Suppressor macrophage treated with lipopolysaccharide for 4 hours (primary cell): Measurements from ENCODE around the gene CACNA1B.

Experiments
- DNase-seq: peaks from one replicate; pipeline ENCODE4 v3.0.0-alpha.2; 2020

The CACNA1B gene

DNA sequence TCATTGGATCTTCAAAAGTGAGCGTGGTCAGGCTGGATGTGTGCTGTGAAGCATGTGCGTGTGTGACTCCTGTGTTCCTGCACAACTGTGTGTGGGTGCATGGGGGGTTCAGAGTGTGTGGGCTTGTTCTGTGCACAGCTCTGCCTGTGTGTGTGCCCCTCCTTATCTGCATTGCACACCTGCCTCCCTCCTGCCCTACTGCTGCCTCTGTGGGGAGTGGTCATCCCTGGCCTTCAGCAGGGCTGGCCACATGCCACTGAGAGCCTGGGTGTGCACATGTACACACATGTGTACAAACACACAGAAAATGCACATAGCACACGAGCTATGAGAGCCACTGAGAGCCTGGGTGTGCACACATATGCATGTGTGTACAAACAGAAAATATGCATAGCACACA, 92.1 kb downstream of the CACNA1B start:
- DNase-seq: no peak

DNA sequence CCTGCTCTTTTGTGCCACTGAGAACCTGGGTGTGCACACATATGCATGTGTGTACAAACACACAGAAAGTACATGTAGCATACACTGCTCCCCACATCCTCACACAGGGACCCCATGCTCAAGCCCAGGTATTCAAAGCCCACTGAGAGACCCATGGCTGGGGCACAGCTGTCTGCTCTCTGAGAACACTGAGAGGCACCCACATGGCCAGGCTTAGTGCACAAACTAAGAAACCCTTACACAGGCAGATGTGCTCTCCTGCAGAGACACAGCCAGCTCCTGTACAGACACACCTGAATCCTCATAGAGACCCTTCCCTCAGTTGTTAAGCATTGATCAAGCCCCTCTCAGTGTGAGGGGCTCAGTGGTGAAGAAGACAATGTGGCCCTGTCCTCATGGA, 92.5 kb downstream of the CACNA1B start:
- DNase-seq: no peak

DNA sequence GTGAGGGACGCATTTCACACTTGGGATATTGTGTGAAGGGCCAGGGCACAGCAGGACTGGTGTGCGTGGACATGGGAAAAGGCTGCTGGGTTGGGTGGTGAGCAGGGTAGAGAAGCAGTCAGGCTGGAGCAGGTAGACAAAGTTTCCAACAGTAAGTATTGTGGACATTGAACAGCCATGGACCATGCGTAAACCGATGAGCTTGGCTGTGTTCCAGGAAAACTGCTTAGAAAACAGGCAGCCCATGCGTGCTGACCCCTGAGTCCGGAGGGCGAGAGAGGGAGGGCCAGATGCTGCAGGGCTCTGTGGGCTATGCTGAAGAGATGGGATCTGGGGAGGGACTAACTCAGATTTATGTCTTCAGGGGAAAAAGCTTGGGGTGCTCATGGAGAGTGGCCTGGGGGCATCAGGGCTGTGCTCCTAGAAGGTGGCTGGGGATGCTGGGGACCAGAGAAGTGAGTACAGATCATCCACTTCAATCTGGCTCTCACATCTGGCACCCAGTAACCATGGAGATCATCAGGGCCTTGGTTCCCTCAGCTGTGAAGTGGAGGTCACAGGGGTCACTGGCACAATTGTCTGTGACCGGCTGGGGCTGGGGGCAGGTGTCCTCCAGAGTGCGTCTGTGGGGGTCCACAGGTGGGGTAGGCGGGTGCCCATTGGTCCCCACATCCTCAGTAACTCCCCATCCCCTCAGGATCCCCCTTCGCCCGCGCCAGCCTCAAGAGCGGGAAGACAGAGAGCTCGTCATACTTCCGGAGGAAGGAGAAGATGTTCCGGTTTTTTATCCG, 93.3 kb downstream of the CACNA1B start:
- DNase-seq: no peak

DNA sequence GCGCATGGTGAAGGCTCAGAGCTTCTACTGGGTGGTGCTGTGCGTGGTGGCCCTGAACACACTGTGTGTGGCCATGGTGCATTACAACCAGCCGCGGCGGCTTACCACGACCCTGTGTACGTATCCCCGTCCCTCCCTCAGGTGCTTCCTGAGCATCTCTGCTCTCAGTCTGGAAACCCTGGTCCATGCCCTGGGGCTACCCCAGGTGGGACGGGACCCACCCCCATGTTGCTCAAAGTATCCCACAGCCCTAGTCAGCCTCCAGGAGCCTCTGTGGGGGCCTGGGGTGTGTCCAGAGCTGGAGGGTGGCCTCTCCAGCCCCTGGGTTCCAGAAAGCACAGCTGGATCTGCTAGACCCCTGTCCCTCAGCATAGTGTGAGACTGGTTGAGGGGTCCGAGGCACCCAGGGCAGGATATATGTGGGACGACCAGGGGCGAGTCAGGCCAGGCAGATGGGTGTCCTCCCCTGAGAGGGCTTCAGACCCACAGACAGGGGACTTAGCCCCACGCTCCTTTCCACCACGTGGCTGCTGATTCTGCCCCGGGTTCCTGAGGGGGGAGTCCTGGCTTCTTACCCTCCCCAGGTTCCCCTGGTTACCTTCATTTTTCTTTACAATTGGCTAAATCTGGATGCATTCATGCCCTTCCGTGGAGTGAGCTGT, 94.0 kb downstream of the CACNA1B start:
- DNase-seq: no peak

DNA sequence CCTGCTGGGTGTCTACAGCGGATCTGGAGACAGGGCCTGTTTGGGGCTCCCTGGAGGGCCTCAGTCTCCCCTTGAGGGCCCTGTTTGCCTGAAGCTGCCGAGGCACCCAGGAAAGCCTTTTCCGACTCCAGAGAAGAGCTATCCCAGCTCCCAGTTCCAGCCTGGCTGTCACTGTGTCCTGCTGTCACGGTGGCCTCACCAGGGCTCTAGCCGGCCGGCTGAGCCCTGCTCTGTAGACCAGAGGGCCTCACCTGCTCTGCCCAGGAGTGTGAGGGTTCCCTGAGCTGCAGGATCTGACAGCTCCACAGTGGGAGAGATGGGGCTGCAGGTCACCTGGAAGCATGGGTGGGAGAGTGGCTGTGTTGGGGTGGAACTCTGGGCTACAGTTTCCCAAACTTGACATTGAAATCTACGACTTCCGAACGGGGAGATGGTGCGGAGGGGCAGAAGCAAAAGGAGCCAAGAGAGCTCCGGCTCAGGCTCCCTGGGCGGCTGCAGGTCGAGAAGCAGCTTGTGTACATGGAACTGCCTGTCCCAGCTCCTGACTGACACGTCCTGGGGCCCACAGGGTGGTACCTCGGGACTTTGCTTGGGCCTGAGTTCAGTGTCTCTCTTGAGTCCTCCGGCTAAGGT, 94.9 kb downstream of the CACNA1B start:
- DNase-seq: no peak

DNA sequence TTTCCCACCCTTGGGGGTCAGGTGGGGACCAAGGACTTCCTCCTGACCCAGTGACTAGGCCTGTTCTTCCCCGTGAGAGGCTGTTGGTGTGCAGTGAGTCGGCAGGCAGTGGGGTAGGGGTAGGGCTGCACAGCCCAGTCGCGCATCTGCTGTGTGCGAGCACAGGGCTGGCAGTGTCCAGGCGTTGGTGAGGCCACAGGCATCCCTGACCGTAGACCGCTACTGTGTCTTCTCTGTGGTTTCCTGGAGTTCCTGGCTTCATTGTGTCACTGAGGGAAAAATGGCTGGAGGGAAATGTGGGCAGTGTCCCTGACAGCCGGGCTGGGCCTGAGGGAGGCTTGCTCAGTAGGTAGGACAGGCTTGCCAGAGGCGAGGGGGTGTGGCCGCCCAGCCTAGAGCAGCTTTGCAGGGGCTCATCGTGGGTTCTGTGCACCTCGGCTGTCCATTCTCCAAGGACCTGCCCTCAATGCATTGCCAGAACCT, 95.4 kb downstream of the CACNA1B start:
- DNase-seq: no peak

DNA sequence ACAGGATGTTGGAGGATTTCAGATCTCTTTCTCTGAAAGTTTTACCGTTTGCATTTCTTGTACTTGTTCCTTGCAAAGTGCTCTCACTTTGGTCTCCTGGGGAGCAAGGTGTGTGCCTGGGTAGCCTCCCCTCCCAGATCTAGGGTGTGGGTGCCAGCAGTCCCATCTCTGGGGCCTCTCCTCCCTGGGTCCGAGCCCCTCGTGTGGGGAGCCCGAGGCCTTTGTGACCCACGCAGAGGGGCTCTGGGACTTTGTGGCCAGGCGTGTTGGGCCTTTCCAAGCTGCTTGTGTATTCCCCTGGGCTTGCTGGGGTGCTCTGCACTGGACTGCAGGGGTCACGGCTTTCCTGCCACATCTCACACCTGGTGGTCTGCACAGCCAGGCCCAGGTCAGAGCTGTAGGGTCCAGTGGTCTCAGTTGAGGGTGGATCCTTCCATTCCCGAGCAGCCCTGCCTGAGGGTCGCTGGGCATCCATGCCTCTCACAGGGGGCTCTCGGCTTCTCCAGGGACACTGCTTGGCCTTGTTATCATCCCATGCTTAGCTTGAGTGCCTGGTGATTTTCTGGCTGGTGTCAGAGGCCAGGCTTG, 96.3 kb downstream of the CACNA1B start:
- DNase-seq: no peak

DNA sequence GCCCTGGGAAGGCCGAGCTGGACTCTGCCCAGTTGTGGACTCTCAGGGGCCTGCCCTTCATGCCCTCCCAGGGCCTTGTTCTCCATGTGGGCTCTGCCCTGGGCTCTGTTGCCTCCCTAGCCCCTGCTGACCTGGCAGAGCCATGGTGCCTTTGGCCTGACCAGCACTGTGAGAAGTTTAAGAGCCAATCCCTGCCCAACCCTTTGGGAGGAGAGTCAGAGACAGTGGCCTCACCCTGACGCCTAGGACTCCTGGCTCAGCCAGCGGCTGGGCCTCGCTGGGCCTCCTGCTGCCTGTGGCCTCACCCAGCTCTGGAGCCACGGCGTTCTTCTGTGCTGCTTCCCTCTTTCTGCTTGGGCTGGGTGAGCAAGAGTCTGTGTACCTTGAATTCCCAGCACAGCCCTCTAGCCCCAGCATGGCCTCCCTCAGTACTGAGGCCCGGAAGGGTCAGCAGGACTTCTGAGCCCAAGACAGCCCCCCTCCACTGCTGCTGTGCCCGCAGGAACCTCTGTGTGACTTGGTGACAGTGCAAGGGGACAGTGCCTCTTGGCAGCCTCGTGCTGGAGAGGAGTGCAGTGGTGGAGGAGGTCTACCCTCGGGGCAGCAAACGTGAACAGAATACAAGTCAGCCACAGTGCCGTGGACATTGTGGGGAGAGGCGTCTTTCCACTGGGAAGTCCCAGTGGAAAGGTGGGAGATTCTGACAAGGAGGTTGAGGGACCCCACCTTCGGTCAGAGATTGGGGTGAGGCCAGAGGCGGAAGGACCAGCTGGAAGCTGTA, 97.4 kb downstream of the CACNA1B start:
- DNase-seq: no peak

DNA sequence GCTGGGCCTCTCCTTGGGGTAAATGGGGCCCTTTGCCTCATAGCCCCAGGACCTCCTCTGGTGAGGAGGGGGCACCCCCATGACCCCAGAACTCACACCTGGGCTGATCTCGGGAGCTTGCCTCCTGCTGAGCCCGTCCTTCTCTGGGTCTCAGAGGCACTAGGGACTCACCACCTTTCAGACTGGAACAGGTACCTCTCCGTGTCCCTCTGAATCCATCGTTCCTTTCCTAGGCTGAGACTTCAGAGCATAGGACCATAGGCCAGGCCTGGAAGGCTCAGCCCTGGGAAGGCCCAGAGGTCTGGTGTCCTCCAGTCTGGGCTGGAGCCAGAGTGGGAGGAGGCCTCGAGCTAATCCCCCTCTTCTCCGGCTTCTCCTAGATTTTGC, 97.9 kb downstream of the CACNA1B start:
- no peak for DNase-seq

DNA sequence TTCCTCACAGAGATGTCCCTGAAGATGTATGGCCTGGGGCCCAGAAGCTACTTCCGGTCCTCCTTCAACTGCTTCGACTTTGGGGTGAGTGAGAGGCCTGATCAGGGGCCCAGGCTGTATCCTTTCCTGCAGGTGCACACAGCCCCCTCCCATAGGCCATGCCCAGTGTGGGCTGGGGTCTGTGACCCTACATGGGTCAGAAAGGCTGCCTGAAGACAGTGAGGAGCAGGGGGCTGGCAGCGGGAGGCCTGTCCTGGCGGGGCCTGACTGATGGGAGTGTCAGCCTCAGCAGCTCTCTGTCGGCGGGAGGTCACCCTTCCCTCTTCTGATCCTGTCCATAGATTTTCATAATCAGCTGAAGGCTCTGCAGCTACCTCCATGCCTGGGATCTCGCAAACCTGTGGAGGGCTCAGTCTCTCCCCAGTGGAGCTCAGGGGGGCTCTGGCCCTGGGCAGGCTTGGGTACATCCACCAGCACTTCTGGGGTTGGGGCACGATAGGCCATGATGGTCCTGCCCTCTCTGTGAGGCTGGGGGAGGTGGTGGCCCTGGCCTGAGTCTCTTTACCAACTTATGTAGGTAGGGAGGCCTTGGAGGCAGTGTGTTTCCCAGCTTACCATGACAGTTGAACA, 98.5 kb downstream of the CACNA1B start:
- DNase-seq: no peak

DNA sequence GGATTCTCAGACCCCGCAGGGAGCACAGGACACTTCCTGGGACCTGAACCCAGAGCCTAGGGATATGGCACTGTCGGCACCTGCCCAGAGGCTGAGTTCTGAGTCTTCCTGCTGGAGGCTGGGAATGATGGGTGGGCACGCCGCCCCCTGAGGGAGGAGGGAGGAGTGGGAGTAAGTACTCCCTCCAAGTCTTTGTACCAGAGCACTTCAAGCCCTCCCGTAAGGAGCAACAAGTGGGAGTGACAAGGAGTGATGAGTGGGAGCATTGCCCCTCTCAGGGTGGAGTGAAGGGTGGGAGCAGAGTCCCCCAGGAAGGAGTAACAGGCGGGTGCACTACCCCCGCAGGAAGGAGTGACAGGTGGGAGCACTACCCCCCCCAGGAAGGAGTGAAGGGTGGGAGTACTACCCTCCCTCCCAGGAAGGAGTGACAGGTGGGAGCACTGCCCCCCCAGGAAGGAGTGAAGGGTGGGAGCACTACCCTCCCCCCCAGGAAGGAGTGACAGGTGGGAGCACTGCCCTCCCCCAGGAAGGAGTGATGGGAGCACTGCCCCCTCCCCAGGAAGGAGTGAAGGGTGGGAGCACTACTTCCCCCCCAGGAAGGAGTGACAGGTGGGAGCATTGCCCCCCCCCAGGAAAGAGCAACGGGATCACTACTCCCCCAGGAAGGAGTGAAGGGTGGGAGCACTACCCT, 100.1 kb downstream of the CACNA1B start:
- DNase-seq: no peak

DNA sequence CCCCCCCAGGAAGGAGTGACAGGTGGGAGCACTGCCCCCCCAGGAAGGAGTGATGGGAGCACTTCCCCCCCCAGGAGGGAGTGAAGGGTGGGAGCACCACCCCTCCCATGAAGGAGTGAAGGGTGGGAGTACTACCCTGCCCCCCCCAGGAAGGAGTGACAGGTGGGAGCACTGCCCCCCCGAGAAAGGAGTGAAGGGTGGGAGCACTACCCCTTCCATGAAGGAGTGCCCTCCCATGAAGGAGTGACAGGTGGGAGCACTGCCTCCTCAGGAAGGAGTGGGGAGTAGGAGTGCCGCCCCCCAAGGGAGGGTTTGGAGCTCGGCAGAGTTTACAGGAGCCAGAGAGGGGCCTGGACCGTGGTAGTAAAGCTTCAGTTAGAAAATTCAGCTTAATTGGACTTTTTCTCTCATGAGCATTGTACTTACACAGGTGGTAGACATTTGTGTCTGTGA, 100.7 kb downstream of the CACNA1B start:
- DNase-seq: no peak

DNA sequence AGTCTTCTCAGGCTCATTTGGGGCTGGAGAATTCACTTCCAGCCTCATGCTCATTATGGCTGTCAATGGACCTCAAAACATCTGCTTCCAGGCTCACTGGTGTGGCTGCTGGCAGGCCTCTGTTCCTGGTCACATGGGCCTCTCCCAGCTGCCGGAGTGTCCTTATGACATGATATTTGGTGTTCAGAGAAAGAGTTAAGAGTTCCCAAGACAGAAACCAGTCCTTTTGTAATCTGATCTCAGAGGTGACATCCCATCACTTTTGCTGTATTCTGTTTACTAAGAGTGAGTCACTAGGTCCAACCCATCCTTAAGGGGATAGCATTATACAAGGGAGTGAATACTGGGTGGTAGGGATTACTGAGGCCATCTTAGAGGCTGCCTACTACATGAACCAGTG, 104.6 kb downstream of the CACNA1B start:
- DNase-seq: no peak

DNA sequence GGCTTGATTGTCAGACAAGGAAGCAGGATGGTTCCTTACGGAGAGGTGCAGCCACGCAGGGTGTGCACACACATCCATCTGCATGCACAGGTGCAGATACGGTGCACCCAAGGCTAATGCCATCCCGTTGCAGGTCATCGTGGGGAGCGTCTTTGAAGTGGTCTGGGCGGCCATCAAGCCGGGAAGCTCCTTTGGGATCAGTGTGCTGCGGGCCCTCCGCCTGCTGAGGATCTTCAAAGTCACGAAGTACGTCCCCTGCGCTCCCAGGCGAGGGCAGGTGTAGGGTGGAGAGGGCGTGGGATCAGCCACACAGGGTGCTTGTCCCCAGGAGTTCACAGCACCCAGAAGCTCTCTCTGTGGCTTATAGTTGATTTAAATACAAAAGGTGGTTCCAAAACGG, 106.4 kb downstream of the CACNA1B start:
- DNase-seq: no peak

DNA sequence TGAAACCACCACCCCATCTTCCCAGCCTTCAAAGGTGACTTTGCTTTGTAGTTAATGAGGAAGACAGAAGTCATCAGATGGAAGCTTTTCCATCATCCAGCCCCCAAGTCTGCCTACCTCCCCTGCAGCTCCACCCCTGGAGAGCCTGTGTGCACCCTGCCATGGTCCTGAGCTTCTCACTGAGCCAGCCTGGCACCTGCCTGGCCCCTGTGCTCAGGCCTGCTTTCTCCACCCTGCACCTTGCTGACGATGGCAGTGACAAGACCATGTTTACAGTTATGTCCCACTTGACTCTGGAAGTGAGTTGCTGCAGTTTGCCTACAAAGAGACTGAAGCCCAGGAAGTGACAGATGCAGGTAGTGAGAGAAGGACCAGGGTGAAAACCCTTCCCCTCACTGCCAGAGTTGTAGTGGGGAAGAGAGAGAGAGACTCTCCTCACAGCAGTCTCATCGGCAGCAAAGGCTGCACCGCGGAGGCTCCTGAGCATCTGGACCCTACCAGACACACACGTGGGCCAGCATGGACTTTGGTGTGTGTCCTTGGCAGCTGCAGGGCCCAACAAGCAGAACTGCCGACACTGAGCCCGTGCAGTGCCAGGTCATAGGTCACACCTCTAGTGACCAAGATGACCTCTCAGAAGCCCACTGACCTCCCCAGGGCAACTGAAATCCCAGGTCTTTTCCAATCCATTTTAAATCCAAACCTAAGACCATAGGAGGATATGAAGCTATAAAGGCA, 107.1 kb downstream of the CACNA1B start:
- no peak for DNase-seq

DNA sequence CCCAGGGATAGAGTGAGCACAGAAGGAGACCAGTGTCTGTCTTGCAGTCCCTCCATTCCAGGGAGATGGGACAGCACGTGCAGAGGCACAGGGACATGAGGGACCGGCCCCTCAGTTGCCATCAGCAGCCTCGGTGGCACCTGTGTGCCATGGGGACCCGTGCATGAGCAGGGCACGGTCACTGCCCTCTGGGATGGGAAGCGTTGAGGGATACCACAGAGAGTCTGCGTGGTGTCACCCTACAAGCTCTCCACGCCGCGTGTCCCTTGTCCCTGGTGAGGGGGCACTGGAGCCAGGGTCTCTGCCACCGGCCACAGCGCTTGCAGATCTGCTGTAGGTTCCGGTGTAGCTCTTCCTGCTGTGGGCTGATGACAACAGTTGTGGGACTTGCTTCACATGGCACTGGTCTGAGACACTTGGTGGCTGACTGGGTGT, 108.1 kb downstream of the CACNA1B start:
- DNase-seq: no peak

DNA sequence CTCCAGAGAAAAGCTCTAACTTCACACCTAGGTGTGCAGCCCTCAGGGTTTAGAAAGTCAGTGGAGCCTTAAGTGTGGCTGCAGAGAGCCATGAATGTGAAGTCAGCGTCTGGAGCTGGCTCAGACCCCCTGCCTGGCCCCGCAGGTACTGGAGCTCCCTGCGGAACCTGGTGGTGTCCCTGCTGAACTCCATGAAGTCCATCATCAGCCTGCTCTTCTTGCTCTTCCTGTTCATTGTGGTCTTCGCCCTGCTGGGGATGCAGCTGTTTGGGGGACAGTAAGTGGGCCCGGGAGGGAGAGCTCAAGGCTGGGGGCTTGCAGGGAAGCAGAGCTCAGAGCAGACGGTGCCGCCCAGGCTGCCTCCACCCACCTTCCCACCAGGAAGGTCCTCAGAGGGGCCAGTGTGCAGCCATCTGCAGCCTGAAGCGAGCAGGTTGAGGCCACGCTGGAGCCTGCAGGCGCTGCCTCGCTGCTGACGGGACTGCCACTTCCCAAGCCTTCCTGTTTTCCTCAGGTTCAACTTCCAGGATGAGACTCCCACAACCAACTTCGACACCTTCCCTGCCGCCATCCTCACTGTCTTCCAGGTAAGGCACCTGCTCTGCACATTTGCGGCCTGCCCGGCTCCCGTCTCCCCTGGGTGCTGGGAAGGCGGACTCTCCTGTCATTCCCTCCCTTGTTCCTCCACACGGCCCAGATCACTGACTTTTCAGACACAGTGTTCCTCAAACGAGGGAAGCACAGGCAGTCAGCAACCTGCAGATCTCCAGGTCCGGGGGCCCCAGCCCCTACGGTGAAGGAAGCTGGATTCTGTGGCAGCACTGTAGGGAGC, 108.9 kb downstream of the CACNA1B start:
- DNase-seq: no peak

DNA sequence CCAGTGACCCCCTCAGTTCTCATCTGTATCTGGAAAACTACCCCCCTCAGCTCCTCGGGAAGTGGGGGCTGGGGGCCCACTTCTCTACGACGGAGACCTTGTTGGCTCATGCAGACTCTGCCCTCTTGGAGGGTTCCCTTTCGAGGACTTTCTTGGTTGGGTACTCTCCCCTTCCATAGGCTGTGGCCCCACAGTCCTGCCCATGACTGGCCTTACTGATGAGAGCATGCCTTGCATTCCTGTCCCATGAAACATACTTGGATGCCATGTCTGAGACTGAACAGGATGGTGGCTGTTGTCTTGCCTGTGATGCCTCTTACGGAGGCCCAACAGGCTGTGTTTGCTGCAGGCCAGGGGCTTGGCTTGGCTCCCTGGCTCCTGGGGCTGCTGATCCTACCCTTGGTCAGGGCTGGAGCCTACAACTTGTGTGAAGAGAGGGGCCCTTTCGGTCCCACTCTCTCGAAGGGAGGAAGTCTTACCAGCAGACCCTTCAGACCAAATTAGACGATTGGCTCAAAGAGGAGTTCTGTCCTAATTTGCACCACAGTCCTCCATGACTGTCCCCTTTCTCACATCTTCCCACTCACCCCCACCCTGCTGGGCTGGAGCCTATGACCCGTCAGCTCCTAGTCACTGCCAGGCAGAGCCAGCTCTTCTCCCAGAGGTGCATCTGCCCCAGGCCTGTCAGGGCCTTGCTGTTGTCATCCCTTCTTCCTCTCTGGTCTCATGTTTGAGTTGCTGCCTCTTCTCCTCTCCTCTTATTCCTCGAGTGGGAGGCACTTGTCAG, 109.9 kb downstream of the CACNA1B start:
- DNase-seq: no peak

DNA sequence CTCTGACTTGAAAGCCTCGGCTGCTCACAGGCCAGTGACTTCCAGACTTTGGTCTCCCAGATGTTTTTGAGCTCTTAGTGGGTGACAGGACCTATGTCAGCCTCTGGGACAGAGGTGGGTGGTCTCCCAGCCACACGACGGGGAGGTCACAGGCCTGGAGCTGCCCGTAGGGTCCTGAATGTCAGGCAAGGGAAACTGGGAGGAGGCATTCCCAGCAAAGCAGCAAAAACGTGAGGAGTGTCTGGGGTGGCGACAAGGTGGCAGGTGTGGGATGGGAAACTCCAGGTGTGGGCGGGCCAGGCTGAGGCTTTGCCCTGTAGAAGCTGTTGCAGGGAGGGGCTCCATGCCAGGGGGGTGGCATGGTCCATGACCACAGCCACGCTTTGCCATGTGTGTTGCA, 110.5 kb downstream of the CACNA1B start:
- no peak for DNase-seq
